Measurements from ENCODE around the gene KDM4F.
A peak's percentile ranks its signal among the peaks of the same experiment; 100 is the strongest.
"Not testable (repeated sequence)": the region's sequence is repeated elsewhere in the genome, so short reads cannot be mapped to it uniquely, and the experiment has no call there.

KDM4F gene

GRCh38 chr11:95049122-95049521 is at the start of gene KDM4F:
Gene KDM4F (plus strand): TSS chr11:95049422.
- DNase-seq: not testable (repeated sequence)

GRCh38 chr11:95003716-95004115 is 45.5 kb upstream of the KDM4F start:
- DNase-seq: no peak

GRCh38 chr11:95005642-95006041 is 43.6 kb upstream of the KDM4F start:
- no peak for DNase-seq

- DNase-seq: no peak
These were observed 37.8 kb upstream of the KDM4F start for GRCh38 chr11:95011376-95011775.

GRCh38 chr11:95014184-95014821 is 34.9 kb upstream of the KDM4F start:
- DNase-seq: no peak

- no peak for DNase-seq
These were observed 33.1 kb upstream of the KDM4F start for GRCh38 chr11:95016139-95016538.

- DNase-seq: not testable (repeated sequence)
These were observed 27.8 kb upstream of the KDM4F start for GRCh38 chr11:95021468-95021867.

GRCh38 chr11:95024958-95025357 is 24.3 kb upstream of the KDM4F start, which contains the start of gene KDM4E:
Gene KDM4E (plus strand): TSS chr11:95025258. CDS start chr11:95025558, 300 bp downstream.
- DNase-seq: no peak

GRCh38 chr11:95025594-95025993 is 23.6 kb upstream of the KDM4F start:
- not testable (repeated sequence) for DNase-seq

GRCh38 chr11:95028357-95028756 is 20.9 kb upstream of the KDM4F start:
- DNase-seq: no peak

GRCh38 chr11:95033051-95033450 is 16.2 kb upstream of the KDM4F start:
- no peak for DNase-seq

- no peak for DNase-seq
These were observed 13.9 kb upstream of the KDM4F start for GRCh38 chr11:95035316-95035715.

- peak in 1 of 2 donors; percentile 10 for DNase-seq
These were observed 11.7 kb upstream of the KDM4F start for GRCh38 chr11:95037356-95038035.

GRCh38 chr11:95042239-95042638 is 7.0 kb upstream of the KDM4F start:
- DNase-seq: no peak

GRCh38 chr11:95042906-95043305 is 6.3 kb upstream of the KDM4F start:
- DNase-seq: no peak

- no peak for DNase-seq
These were observed 5.2 kb upstream of the KDM4F start for GRCh38 chr11:95044010-95044409.

GRCh38 chr11:95045812-95046211 is 3.4 kb upstream of the KDM4F start:
- no peak for DNase-seq

- no peak for DNase-seq
These were observed 1.5 kb downstream of the KDM4F start for GRCh38 chr11:95050595-95051202.

- DNase-seq: no peak
These were observed 5.1 kb downstream of the KDM4F start for GRCh38 chr11:95054356-95054755.

- no peak for DNase-seq
These were observed 6.2 kb downstream of the KDM4F start for GRCh38 chr11:95055283-95055897.

GRCh38 chr11:95057959-95058358 is 8.7 kb downstream of the KDM4F start:
- no peak for DNase-seq

GRCh38 chr11:95058621-95059020 is 9.4 kb downstream of the KDM4F start:
- DNase-seq: no peak

GRCh38 chr11:95059046-95059445 is 9.8 kb downstream of the KDM4F start:
- no peak for DNase-seq

- no peak for DNase-seq
These were observed 16.1 kb downstream of the KDM4F start for GRCh38 chr11:95065336-95065735.

Measured in stimulated activated CD4-positive, alpha-beta T cell treated with anti-CD3 and anti-CD28 coated beads, Interleukin-2, amount 100 ng/mL, for 24 hours (primary cell).